ELR (cell line): ENCODE results near the gene NAA60.
"Not testable (repeated sequence)": the region's sequence is repeated elsewhere in the genome, so short reads cannot be mapped to it uniquely, and the experiment has no call there.

ENCODE experiments used
- DNase-seq: peaks from one replicate; pipeline ENCODE4 v3.0.0-alpha.2; 2015; ENCODE audit warnings: low read depth

NAA60 gene

GRCh38 chr16:3484318-3485096, 41.0 kb downstream of the NAA60 start:
- no peak for DNase-seq

- no peak for DNase-seq
These were observed 41.7 kb downstream of the NAA60 start for GRCh38 chr16:3485097-3485745.

GRCh38 chr16:3485821-3486505, 42.5 kb downstream of the NAA60 start:
- DNase-seq = no peak

GRCh38 chr16:3486506-3487215, 43.2 kb downstream of the NAA60 start:
- no peak for DNase-seq

- DNase-seq = no peak
These were observed 44.3 kb downstream of the NAA60 start for GRCh38 chr16:3487521-3488410.

GRCh38 chr16:3488801-3489200, 45.3 kb downstream of the NAA60 start:
- DNase-seq = no peak

- no peak for DNase-seq
These were observed 47.6 kb downstream of the NAA60 start for GRCh38 chr16:3490911-3491629.

- no peak for DNase-seq
These were observed 48.9 kb downstream of the NAA60 start for GRCh38 chr16:3492356-3492755.

GRCh38 chr16:3494386-3494973, 51.0 kb downstream of the NAA60 start:
- no peak for DNase-seq

GRCh38 chr16:3495176-3495575, 51.7 kb downstream of the NAA60 start, which contains the start of gene C16orf90:
Gene C16orf90, minus strand, starts transcription at chr16:3495489. Its CDS starts 68 bp downstream, at chr16:3495421.
- DNase-seq = no peak

GRCh38 chr16:3496386-3496785, 52.9 kb downstream of the NAA60 start:
- no peak for DNase-seq

GRCh38 chr16:3497771-3498170, 54.3 kb downstream of the NAA60 start:
- DNase-seq = no peak

- no peak for DNase-seq
These were observed 55.5 kb downstream of the NAA60 start for GRCh38 chr16:3498988-3499387.

GRCh38 chr16:3501412-3501761, 57.9 kb downstream of the NAA60 start:
- not testable (repeated sequence) for DNase-seq

GRCh38 chr16:3501783-3502400, 58.4 kb downstream of the NAA60 start:
- no peak for DNase-seq

- no peak for DNase-seq
These were observed 60.0 kb downstream of the NAA60 start for GRCh38 chr16:3503523-3503922.

GRCh38 chr16:3508736-3509135, 65.3 kb downstream of the NAA60 start:
- no peak for DNase-seq

GRCh38 chr16:3509470-3509928, 66.0 kb downstream of the NAA60 start:
- DNase-seq = peak; percentile 26

GRCh38 chr16:3510416-3510815, 66.9 kb downstream of the NAA60 start:
- no peak for DNase-seq
